OCI-LY3 (cell line): ENCODE data around the gene ARNT2.

ENCODE experiments used
- EZH2phosphoT487 ChIP-seq: fragments of 200-600 bp; shearing (Covaris generic); IDR thresholded peaks from 2 replicates; pipeline ENCODE4 v1.6.1; 2018; ENCODE audit warnings: antibody characterized with exemption, mixed run types, low read depth
- TF ChIP-seq, protein P1 (sequence below): fragments of 200-600, 300-600 bp; sonication (generic); IDR thresholded peaks from 2 replicates; pipeline ENCODE4 v1.5.1; 2014; ENCODE audit warnings: antibody characterized with exemption, low read length, low read depth

DNA sequence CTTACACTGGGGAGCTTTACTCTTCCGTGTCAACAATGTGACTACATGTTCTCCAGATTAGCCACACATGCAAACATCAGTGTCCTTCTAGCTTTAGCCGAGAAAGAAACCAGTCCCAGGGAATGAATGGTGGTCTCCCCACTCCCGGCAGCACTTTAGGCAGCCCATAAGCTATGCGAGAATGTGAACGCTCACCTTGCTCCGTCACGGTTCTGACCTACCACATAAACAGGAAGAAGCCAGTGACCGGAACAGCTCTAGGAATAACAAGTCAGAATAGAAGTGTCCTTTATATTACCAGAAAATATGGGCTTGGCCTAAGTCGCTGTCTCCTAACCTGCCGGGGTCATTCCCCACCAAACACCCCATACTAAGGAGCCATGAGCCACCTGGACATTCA, 192.9 kb downstream of the ARNT2 start:
- no peak for TF ChIP-seq EZH2phosphoT487
- TF ChIP-seq, protein P1, sequence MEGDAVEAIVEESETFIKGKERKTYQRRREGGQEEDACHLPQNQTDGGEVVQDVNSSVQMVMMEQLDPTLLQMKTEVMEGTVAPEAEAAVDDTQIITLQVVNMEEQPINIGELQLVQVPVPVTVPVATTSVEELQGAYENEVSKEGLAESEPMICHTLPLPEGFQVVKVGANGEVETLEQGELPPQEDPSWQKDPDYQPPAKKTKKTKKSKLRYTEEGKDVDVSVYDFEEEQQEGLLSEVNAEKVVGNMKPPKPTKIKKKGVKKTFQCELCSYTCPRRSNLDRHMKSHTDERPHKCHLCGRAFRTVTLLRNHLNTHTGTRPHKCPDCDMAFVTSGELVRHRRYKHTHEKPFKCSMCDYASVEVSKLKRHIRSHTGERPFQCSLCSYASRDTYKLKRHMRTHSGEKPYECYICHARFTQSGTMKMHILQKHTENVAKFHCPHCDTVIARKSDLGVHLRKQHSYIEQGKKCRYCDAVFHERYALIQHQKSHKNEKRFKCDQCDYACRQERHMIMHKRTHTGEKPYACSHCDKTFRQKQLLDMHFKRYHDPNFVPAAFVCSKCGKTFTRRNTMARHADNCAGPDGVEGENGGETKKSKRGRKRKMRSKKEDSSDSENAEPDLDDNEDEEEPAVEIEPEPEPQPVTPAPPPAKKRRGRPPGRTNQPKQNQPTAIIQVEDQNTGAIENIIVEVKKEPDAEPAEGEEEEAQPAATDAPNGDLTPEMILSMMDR, result no peak
